ENCODE results near the gene CNBP. TPM values are rescaled to one million over a fixed set of nuclear protein-coding genes. Genes with fewer than 3 reads are reported as not detected.

The CNBP gene
- total and polyA plus RNA-seq, 2 donors (not counting 3 experiments of a cell fraction or from before 2014, with no cell fraction given) = 196 to 205 TPM

DNA sequence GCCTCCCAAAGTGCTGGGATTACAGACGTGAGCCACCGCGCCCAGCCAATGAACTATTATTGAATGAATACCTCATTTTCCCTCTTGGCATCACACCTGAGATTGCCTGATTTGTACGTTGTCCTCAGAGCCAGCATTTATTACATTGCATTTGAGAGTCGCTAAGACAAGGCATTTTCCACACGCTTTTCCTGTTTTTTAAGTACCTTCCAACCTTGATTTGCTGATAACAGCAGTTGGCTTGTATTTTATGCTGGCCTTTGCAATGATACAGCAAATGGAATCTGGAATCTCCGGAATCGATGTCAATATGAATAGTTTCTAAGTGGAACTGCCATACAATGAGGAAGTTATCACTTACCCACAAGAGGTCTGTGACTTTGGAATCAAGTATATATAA is 15.7 kb upstream of the CNBP start:
- FAIRE-seq (no peak), DNase-seq (ENCODE audit: low read depth, low spot score) (no peak)
- H3K9ac ChIP-seq (replicated peaks; ENCODE audit: extremely low read depth, insufficient read depth, low read length) = no peak overlapping the region
- TF ChIP-seq, protein P1, sequence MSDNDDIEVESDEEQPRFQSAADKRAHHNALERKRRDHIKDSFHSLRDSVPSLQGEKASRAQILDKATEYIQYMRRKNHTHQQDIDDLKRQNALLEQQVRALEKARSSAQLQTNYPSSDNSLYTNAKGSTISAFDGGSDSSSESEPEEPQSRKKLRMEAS (IDR thresholded peaks at IDR 0.05; ENCODE audit: insufficient read depth, insufficient read length) = no peak
- TF ChIP-seq MYC (IDR thresholded peaks at IDR 0.05; ENCODE audit: low read depth, low read length) (no peak), FOS (IDR thresholded peaks at IDR 0.05; ENCODE audit: borderline replicate concordance, insufficient read depth, low read length) (no peak)
- H3K9me3 ChIP-seq (replicated peaks; ENCODE audit: control insufficient read depth, insufficient read depth, low read length) = no peaks in the 10 kb centered on the region
- no peak overlapping the region for H3K4me3 ChIP-seq (replicated peaks in 1 of 3; ENCODE audit: insufficient read depth in 1 of 3, low read depth in 1 of 3, low read length in 3 of 3)
- H3K36me3 ChIP-seq (ENCODE audit: control insufficient read depth in 2 of 2, extremely low read depth in 1 of 2, insufficient read depth in 2 of 2, low read length in 2 of 2) = no peaks in the 10 kb centered on the region
- no peak overlapping the region for H2AFZ ChIP-seq (ENCODE audit: low read depth, low read length)
- ChIA-PET POLR2A (no interaction called here), CTCF (no interaction called here)
- BruUV-seq (replicated peaks) = no TSS peak
- no peak overlapping the region for H3K27ac ChIP-seq (ENCODE audit: insufficient read depth, low read depth, low read length)
- intact Hi-C loops (cut with micrococcal nuclease) (no loop called here), dilution Hi-C loops (cut with MboI; ENCODE audit: extremely low pct_ligation_motif_present, low sequenced_read_pairs) (no loop called here)
- no peaks in the 10 kb centered on the region for H3K9me1 ChIP-seq (replicated peaks; ENCODE audit: control insufficient read depth, extremely low read depth, insufficient read depth, low read length)
- no peaks in the 10 kb centered on the region for H4K20me1 ChIP-seq (replicated peaks; ENCODE audit: control insufficient read depth, extremely low read depth, insufficient read depth, low read length)
- no peaks in the 10 kb centered on the region for H3K79me2 ChIP-seq (ENCODE audit: control insufficient read depth, insufficient read depth, low read length)
- H3K4me2 ChIP-seq (ENCODE audit: insufficient read depth, low read length) = no peak overlapping the region
- peaks cover 26% of the 10 kb centered on the region for H3K4me1 ChIP-seq (ENCODE audit: control insufficient read depth, extremely low read depth, insufficient read depth, low read length)
- H3K27me3 ChIP-seq (ENCODE audit: control insufficient read depth in 2 of 2, insufficient read depth in 2 of 2, low read length in 2 of 2) = no peaks in the 10 kb centered on the region

DNA sequence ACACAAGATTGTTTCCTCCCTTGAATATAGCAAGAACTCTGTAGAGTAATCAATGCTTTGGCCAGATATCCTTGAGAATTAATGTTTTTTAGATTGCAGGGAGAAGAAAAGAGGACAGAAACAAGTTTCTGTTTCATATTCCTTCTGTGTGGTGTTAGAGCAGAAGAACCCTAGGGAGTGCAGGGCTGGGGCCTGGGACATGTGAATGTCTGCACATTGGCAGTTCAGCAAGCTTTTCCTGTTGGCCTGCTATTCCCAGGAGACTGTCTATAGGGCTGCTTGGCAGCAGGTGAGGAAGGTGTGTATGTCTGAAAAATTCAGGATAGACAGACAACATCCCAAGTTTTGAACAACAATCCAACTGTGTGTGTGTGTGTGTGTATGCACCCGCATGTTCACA is 13.6 kb upstream of the CNBP start:
- DNase-seq (ENCODE audit: low read depth, low spot score) = peak; percentile 9
- Histone ChIP-seq H4K20me1 (replicated peaks; ENCODE audit: control insufficient read depth, extremely low read depth, insufficient read depth, low read length) (no peaks in the 10 kb centered on the region), H3K9me3 (replicated peaks; ENCODE audit: control insufficient read depth, insufficient read depth, low read length) (no peaks in the 10 kb centered on the region), H3K27ac (ENCODE audit: insufficient read depth, low read depth, low read length) (no peak overlapping the region), H3K79me2 (ENCODE audit: control insufficient read depth, insufficient read depth, low read length) (no peaks in the 10 kb centered on the region), H3K9ac (replicated peaks; ENCODE audit: extremely low read depth, insufficient read depth, low read length) (no peak overlapping the region), H3K27me3 (ENCODE audit: control insufficient read depth in 2 of 2, insufficient read depth in 2 of 2, low read length in 2 of 2) (no peaks in the 10 kb centered on the region), H2AFZ (ENCODE audit: low read depth, low read length) (no peak overlapping the region), H3K4me2 (ENCODE audit: insufficient read depth, low read length) (peak overlapping the region; percentile 84), H3K9me1 (replicated peaks; ENCODE audit: control insufficient read depth, extremely low read depth, insufficient read depth, low read length) (no peaks in the 10 kb centered on the region), H3K4me1 (ENCODE audit: control insufficient read depth, extremely low read depth, insufficient read depth, low read length) (peaks cover 26% of the 10 kb centered on the region), H3K4me3 (replicated peaks in 1 of 3; ENCODE audit: insufficient read depth in 1 of 3, low read depth in 1 of 3, low read length in 3 of 3) (no peak overlapping the region), H3K36me3 (ENCODE audit: control insufficient read depth in 2 of 2, extremely low read depth in 1 of 2, insufficient read depth in 2 of 2, low read length in 2 of 2) (no peaks in the 10 kb centered on the region)
- FAIRE-seq = no peak
- TF ChIP-seq GATA2 (IDR thresholded peaks at IDR 0.05; ENCODE audit: insufficient read depth, insufficient read length, low read depth, low read length) (no peak), EZH2 (IDR thresholded peaks at IDR 0.05; ENCODE audit: borderline replicate concordance, low read depth, low read length, severe bottlenecking) (no peak), POLR2AphosphoS5 (IDR thresholded peaks at IDR 0.05; ENCODE audit: insufficient read depth, low read depth, low read length) (no peak)
- TF ChIP-seq, protein P1 (IDR thresholded peaks at IDR 0.05; ENCODE audit: insufficient read depth, insufficient read length) = no peak
- TF ChIP-seq, protein P2, sequence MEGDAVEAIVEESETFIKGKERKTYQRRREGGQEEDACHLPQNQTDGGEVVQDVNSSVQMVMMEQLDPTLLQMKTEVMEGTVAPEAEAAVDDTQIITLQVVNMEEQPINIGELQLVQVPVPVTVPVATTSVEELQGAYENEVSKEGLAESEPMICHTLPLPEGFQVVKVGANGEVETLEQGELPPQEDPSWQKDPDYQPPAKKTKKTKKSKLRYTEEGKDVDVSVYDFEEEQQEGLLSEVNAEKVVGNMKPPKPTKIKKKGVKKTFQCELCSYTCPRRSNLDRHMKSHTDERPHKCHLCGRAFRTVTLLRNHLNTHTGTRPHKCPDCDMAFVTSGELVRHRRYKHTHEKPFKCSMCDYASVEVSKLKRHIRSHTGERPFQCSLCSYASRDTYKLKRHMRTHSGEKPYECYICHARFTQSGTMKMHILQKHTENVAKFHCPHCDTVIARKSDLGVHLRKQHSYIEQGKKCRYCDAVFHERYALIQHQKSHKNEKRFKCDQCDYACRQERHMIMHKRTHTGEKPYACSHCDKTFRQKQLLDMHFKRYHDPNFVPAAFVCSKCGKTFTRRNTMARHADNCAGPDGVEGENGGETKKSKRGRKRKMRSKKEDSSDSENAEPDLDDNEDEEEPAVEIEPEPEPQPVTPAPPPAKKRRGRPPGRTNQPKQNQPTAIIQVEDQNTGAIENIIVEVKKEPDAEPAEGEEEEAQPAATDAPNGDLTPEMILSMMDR (IDR thresholded peaks at IDR 0.05; ENCODE audit: extremely low read depth in 1 of 2, insufficient read depth in 1 of 2, low read depth in 1 of 2, low read length in 2 of 2) = no peak
- dilution Hi-C loops (cut with MboI; ENCODE audit: extremely low pct_ligation_motif_present, low sequenced_read_pairs) = no loop called here
- ChIA-PET POLR2A (no interaction called here), CTCF (interaction anchor here (1.0 to 4.2 kb wide), 6 partner anchors 10 to 227 kb away, joined by 3 to 38 read pairs (median 12); no protein-coding TSS in a partner anchor)
- no TSS peak for BruUV-seq (replicated peaks)
- intact Hi-C loops (cut with micrococcal nuclease) = no loop called here

All from endothelial cell of umbilical vein (primary cell).